ENCODE results near the gene SGPP1. TPM values are rescaled to one million over a fixed set of nuclear protein-coding genes. Genes with fewer than 3 reads are reported as not detected.

SGPP1 gene
- total and polyA plus RNA-seq, 12 donors: 6.3 to 54.3 (median 24.1) TPM

GRCh38 chr14:63725786-63726460, 1.9 kb downstream of the SGPP1 start:
- peak overlapping the region in 1 of 4 donors; percentile 87 for H3K4me3 ChIP-seq

DNA sequence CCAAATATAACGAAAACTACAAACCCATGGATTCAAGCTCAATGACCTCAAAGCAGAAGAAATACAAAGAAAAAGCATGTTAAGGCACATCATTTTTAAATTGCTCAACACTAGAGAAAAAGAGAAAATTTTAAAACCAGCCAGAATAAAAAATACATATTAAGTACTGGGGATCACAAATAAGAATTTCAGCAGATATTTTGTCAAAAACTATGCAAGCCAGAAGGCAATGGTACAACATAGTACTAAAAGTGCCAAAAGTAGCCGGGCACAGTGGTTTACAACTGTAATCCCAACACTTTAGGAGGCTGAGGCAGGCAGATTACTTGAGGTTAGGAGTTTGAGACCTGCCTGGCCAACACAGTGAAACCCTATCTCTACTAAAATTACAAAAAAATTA, 10.2 kb downstream of the SGPP1 start:
- WGBS, 4 donors: 86 to 92% (median 87%) methylated on average over 2 of the region's 2 CpGs
- no peak for DNase-seq
- intact Hi-C loops (cut with DNase I): no loop called here
- TF ChIP-seq POLR2A (IDR thresholded peaks at IDR 0.05) (no peak), CTCF (IDR thresholded peaks at IDR 0.05) (no peak)
- Histone ChIP-seq H3K36me3 (replicated peaks in 1 of 2) (no peaks in the 10 kb centered on the region), H3K27me3 (no peaks in the 10 kb centered on the region), H3K4me1 (replicated peaks in 1 of 2) (peaks cover 0 to 4% of the 10 kb centered on the region in 2 donors), H3K9me3 (replicated peaks in 1 of 3) (peaks cover 0 to 18% (median 3%) of the 10 kb centered on the region in 3 donors), H3K4me3 (no peak overlapping the region), H3K27ac (no peak overlapping the region)

More at GRCh38 chr14:63725786-63726460, 1.9 kb downstream of the SGPP1 start:
- 73 to 80% (median 76%) methylated on average over 8 of the region's 8 CpGs for WGBS, 4 donors
- intact Hi-C loops (cut with DNase I): no loop called here
- no peak for DNase-seq
- Histone ChIP-seq H3K27me3 (no peaks in the 10 kb centered on the region), H3K27ac (no peak overlapping the region), H3K9me3 (replicated peaks in 1 of 3) (no peaks in the 10 kb centered on the region), H3K36me3 (replicated peaks in 1 of 2) (no peaks in the 10 kb centered on the region), H3K4me1 (replicated peaks in 1 of 2) (peaks cover 6 to 34% of the 10 kb centered on the region in 2 donors)
- TF ChIP-seq POLR2A (IDR thresholded peaks at IDR 0.05): no peak
- no peak for TF ChIP-seq CTCF (IDR thresholded peaks at IDR 0.05)

GRCh38 chr14:63715360-63715759, 12.5 kb downstream of the SGPP1 start:
- intact Hi-C loops (cut with DNase I): no loop called here
- Histone ChIP-seq H3K27me3 (no peaks in the 10 kb centered on the region), H3K36me3 (replicated peaks in 1 of 2) (no peaks in the 10 kb centered on the region), H3K9me3 (replicated peaks in 1 of 3) (peaks cover 0 to 18% (median 3%) of the 10 kb centered on the region in 3 donors), H3K4me1 (replicated peaks in 1 of 2) (no peaks in the 10 kb centered on the region), H3K27ac (no peak overlapping the region), H3K4me3 (no peak overlapping the region)
- no peak for TF ChIP-seq POLR2A (IDR thresholded peaks at IDR 0.05)
- WGBS, 4 donors: 78 to 89% (median 84%) methylated on average over 2 of the region's 2 CpGs
- DNase-seq: no peak

GRCh38 chr14:63713764-63714163, 14.1 kb downstream of the SGPP1 start:
- peak in 1 of 7 donors; percentile 7 for DNase-seq
- Histone ChIP-seq H3K4me3 (no peak overlapping the region), H3K27ac (no peak overlapping the region), H3K27me3 (no peaks in the 10 kb centered on the region), H3K4me1 (replicated peaks in 1 of 2) (no peaks in the 10 kb centered on the region), H3K36me3 (replicated peaks in 1 of 2) (no peaks in the 10 kb centered on the region), H3K9me3 (replicated peaks in 1 of 3) (peaks cover 0 to 18% (median 3%) of the 10 kb centered on the region in 3 donors)
- TF ChIP-seq CTCF (IDR thresholded peaks at IDR 0.05) (no peak), POLR2A (IDR thresholded peaks at IDR 0.05) (no peak)
- intact Hi-C loops (cut with DNase I): no loop called here

GRCh38 chr14:63713058-63713457, 14.8 kb downstream of the SGPP1 start:
- 83 to 95% (median 87%) methylated on average over 2 of the region's 2 CpGs for WGBS, 4 donors

More at GRCh38 chr14:63713058-63713457, 14.8 kb downstream of the SGPP1 start:
- DNase-seq: no peak
- no peaks in the 10 kb centered on the region for H3K27me3 ChIP-seq
- intact Hi-C loops (cut with DNase I): no loop called here
- H3K36me3 ChIP-seq (replicated peaks in 1 of 2): no peaks in the 10 kb centered on the region
- TF ChIP-seq POLR2A (IDR thresholded peaks at IDR 0.05): no peak
- no peak for TF ChIP-seq CTCF (IDR thresholded peaks at IDR 0.05)
- H3K4me1 ChIP-seq (replicated peaks in 1 of 2): no peaks in the 10 kb centered on the region
- no peak overlapping the region for H3K4me3 ChIP-seq
- no peak overlapping the region for H3K27ac ChIP-seq
- H3K9me3 ChIP-seq (replicated peaks in 1 of 3): peaks cover 0 to 11% (median 3%) of the 10 kb centered on the region in 3 donors
